ENCODE results near the gene NRF1.

- TF ChIP-seq, protein P1, sequence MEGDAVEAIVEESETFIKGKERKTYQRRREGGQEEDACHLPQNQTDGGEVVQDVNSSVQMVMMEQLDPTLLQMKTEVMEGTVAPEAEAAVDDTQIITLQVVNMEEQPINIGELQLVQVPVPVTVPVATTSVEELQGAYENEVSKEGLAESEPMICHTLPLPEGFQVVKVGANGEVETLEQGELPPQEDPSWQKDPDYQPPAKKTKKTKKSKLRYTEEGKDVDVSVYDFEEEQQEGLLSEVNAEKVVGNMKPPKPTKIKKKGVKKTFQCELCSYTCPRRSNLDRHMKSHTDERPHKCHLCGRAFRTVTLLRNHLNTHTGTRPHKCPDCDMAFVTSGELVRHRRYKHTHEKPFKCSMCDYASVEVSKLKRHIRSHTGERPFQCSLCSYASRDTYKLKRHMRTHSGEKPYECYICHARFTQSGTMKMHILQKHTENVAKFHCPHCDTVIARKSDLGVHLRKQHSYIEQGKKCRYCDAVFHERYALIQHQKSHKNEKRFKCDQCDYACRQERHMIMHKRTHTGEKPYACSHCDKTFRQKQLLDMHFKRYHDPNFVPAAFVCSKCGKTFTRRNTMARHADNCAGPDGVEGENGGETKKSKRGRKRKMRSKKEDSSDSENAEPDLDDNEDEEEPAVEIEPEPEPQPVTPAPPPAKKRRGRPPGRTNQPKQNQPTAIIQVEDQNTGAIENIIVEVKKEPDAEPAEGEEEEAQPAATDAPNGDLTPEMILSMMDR (IDR thresholded peaks at IDR 0.05), result no peak
- no peak for TF ChIP-seq EP300 (IDR thresholded peaks at IDR 0.05)
Observed at GRCh38 chr7:129777195-129777844, 165.8 kb downstream of the NRF1 start.

Data from ovary (tissue), 3 donors.